NCI-H2171 treated with DMSO at 0.1 percent for 48 hours (cell line): ENCODE measurements around the gene CPED1.
"Not testable (repeated sequence)": the region's sequence is repeated elsewhere in the genome, so short reads cannot be mapped to it uniquely, and the experiment has no call there.

Experiments used
- DNase-seq: peaks from one replicate; lab custom pipeline; 2025; lab: John Stamatoyannopoulos, UW

CPED1 gene

DNA sequence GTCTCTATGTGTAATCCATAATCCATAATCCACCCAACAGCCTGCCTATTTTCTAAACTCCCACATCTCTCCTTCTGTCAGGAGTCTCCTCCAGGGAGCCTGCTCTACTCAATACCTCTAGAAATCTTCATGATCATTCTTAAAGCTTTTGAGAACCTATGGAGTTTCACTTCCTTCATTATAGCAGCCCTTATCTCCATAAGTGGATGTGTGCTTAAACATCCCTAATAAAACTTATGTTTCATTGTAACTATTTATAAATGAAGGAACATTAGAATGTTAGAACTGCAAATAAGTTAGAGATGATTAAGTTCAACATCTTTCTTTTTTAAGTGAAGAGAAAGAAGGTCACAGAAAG, 8.5 kb downstream of the CPED1 start:
- no peak for DNase-seq

DNA sequence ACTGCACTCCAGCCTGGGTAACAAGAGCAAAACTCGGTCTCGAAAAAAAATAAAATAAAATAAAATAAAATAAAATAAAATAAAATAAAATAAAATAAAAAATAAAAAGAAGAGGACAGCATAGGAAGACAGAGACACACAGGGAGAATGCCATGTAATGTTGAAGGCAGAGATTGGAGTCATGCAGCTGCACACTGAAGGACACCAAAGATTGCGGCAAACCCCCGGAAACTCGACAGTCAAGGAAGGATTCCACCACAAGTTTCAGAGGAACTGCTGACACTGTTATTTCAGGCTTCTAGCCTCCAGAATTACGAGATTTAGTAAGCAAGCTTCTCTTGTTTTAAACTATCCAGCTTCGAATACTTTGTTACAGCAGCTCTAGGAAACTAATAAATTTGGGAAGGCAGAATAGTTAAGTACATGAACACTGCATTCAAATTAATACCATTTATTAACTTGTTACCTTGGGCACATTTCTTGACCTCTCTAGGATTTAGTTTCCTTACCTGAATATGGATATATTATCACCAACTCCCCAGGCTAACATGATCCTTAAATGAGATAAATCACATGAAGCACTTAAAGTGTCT, 9.5 kb downstream of the CPED1 start:
- DNase-seq = no peak

DNA sequence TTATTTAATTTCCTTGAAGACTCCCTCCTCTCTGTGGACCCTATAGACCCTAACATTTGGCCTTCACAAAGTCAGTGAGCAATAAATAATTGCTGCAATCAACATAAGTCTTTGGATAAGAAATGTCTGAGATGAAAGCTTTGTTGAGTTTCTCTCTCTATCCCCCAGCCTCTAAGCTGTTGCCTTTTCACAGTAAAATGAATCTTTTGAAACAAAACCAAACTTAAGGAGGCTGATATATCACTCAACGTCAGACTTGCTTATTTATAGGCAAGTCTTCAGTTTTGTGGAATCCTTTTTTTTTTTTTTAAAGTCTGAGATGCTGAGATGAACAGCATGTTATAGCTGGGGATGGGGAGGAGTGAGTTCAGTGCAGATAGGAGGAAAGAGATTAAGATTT, 10.0 kb downstream of the CPED1 start:
- DNase-seq = no peak

DNA sequence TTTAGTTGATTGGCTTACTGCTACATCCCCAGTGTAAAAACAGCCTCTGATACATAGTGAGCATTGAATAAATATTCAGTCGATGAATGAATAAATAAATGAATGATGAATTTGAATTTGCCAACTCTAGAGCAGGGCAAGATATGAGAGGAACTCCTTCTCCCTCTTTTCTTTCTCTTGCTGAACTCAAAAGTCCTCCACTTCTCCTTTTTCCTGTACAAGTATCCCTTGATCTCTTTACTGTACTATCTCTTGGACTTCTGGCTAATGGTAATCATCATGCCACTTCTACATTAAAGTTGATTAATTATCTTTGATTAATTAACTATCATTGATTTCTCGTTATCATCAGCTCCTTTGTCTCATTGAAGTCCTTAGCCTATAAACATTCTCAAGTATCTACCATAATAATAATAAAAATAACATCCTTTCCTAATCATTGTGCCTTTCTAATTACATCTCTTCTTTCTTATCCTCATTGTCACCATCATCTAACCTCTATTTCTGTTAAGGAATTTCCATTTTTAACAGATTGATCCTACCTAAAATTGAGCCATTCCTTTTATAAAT, 10.6 kb downstream of the CPED1 start:
- DNase-seq = no peak

DNA sequence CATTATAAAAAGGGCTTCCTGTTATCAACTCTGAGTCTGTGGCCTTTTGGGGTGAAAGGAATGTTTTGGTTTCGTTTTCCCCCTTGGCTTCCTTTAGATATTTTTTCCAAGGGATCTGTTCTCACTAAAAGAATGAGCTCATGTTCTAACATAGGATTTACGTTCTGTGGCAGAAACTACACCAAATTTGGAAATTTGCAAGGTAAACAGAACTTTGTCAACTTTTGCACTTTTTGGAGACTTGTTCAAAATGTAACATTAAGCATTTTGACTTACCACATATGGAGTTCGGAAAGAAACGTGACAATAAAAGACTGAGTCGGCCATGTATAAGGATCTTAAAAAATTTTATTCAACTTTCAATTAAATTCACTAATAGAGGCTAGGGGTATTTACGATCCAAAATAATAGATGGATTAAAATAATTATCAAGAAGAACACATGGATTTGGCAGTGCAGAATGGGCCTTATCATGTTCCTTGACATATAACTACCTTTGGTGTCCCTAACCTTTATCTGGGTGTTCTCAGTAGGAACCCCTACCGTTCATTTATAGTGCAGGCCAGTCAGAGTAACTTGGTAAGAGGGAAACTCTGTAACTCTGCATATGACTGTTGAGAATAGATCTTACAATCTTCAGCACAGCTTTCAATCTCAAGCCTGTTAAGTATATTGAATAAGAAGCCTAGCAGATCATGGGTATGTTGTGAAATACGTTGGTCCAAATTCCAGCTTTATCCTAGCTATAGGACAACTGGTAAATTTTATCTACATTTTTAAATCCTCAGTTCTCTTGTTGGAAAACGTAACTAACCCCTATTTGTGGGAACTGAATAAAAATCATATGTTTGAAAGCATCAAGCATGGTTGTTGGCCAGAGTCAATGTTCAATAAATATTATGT, 11.8 kb downstream of the CPED1 start:
- no peak for DNase-seq

DNA sequence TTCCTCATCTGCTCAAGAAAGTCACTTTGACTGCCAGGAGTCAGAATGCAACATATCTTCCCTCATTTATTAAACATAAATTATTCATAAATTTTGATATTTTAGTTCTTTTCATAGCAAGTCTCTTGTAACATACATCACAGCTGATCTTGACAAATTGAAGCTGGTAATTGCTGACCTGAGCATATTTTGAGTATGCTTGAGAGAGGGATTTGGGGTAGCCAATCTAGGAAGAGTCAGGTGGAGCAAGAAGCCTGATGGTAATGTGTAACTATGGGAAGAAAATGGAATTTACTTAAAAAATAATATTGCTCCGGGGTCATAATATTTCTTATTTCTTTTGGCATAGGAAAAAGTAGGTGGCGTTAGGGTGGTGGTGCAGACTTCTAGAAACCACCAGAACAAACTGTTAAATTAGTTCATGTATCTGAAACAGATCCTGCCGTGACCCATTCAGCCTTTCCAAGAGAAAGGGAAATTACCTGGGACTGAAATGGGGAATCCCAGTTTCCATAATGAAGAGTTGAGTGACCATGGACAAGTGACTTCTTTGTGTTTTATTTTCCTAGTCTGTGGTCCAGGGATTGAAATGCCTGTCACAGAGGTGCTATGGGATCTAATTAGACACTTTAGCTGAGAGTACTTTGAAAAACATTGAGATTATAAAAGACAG, 12.9 kb downstream of the CPED1 start:
- DNase-seq = no peak

DNA sequence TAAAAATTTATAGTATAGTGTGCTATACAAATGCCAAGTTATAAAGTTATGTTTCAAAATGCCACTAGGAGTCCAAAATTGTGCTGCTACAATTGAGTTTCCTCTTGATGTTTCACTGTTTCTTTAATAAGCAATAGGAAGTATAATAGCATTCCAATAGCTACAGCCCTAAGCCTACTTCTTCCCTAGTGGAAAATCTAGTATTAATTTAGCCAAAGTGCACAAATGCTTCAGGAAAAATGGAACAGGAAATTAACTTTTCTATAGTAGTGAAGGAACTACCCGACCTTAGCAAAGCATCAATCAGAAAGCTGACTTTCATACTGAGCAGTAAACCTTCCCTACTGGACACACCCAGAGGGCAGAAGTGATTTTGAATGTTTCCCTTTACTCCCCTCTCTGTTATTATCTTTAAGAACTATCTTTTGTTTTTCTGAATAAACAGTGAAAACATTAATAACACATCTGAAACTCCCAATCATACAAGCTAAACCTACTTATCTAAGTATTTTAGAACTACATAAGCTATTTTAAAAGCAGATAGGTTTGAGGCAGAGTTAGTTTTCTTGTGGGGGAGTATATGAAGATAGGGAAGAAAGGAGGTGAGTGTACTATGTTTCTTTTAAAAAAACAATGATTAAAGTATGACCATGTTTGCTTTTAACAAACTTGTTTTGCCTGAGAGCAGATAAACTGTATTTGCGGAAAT, 13.7 kb downstream of the CPED1 start:
- no peak for DNase-seq

DNA sequence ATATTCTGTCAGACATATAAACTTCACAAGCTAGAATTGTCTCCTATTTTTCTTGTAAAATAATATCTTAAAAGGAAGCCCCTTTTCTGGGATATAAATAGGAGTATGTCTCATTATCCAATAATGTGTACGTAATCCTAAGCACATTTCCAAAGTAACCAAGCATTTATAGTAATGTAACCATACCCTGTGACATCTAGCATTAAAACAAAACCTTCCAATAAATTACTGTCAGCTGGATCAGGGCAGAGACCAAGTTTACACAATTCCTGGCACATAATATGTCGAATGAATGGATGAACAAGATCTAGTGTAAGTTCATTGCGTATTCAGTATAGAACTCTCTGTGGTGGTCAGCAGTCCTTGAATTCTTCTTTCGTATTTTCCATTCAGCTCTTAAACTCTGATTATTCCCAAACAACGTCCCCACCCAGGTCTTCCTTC, 14.3 kb downstream of the CPED1 start:
- no peak for DNase-seq

DNA sequence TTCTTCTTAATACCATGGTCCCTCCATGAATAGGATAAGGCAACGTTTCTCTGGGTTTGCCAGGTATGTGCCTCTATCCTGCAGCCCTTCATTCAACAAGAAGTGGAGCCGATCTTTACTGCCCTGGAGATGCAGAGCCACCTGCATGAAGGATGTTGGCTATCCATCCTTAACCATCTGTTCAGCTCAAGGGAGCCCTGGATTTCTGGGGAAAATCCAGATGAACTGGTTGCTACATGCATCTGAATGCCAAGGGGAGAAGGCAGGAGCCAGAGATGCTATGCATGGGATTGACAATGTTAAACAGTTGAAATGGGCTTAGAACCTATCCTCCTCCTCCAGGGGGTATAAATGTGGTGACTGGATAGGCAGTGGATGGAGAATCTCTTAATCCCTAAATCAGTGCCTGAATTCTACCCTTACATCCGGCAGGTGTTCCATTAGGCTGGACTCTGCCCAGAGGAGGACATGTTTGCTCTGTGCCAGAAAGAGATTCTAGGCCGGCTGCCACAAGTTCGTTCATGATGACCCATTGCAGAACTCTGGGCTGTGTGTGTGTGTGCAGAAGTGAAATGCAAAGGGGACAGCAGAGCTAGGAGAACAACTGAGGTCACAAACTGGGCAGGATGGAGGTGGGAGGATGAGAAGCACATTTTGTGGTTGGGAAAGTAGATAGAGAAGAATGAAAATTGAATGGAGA, 15.6 kb downstream of the CPED1 start:
- no peak for DNase-seq

DNA sequence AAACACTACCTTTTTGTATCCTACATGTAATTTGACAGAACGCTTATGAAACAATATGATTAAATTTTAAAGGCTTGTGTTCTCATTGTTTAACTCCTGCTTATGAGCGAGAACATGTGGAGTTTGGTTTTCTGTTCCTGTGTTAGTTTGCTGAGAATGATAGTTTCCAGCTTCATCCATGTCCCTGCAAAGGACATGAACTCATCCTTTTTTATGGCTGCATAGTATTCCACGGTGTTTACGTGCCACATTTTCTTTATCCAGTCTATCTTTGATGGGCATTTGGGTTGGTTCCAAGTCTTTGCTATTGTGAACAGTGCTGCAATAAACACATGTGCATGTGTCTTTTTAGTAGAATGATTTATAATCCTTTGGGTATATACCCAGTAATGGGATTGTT, 16.5 kb downstream of the CPED1 start:
- not testable (repeated sequence) for DNase-seq

DNA sequence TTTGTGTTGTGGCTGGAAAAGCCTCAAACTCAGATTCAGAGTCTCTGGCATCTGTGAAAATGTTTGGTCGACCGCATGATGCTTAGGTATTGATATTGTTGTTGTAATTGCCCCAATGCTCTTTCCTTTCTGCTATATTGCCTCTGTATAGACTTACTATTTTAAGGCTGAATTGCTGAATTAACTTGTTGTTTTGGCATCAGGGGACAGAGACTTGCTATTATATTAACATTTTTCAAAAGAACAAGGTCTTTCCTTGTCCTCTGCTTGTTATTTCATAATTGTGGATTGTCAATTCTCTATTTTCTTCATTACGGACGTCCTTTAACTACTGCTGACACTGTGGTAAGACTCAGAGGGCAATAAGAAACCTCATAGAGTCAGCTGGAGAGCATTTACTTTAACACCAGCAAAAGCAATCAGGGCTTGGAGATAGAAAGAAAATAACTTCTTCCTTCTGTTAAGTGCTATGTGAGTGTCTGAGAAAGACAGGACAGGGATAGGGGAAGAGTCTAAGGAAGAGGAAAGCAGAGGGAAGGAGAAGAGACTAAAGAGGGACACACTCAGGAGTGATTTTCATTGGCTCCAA, 17.6 kb downstream of the CPED1 start:
- no peak for DNase-seq

DNA sequence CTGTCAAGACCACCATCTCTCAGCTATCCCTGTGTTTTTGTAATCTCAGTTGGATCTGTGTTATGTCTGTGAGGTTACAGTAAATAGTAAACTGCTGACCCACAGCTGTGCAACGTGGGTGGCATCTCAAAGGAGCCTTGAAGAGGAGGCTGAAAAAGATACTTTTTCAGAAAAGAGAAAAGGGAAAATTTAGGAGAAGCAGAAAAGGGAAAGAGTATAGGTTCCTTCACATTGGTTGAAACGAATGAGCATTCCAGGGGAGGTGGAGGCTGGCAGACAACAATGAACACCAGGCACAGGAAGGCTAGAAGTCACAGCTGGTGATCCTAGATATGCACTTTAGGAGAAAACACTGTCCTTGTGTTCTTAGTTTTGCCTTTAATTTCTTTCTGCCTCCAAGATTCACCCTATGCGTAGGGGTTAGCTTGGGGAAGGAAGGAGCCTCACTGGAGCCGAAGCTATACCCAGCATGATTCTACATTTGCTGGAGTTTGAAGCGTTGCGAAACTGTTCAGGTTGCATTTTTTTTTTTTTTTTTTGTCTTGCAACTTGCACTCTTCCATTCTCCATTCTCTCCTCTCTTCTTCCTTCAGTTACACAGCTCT, 18.3 kb downstream of the CPED1 start:
- DNase-seq = no peak

DNA sequence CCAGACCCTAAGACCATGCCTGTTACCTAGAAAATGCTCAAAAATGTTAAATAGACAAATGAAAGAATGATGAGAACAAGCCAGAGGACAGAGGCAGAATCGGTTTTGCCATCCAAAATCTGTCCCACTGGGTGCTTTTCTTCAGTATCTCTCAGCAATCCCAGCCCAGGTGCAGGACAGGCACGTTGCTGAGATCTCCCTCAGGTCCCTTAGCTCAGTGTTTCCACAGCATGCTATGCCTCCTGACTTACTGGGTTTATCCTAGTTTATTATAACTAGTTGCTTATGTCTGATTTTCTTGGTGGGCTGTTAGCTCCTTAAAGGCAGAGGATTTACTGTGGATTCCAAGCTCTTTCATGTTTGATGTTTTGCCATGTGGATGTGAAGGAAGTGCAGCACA, 20.3 kb downstream of the CPED1 start:
- no peak for DNase-seq

DNA sequence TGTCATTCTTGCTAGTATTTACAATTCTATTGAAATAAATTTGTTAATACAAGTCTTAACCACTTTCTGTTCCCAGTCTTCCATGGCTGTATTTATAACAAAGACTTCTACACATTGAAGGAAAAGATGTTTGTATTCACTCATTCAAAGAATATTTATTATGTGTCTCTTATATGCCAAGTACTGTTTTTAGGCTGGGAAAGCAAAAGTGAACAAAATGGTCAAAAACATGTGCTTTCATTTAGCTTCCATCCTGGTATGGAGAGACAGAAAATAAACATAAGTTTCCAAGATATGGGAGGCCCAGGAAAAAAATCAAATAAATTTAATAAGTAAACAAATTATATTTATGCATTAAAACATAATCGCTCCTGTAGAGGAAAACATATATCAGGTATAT, 22.9 kb downstream of the CPED1 start:
- no peak for DNase-seq

DNA sequence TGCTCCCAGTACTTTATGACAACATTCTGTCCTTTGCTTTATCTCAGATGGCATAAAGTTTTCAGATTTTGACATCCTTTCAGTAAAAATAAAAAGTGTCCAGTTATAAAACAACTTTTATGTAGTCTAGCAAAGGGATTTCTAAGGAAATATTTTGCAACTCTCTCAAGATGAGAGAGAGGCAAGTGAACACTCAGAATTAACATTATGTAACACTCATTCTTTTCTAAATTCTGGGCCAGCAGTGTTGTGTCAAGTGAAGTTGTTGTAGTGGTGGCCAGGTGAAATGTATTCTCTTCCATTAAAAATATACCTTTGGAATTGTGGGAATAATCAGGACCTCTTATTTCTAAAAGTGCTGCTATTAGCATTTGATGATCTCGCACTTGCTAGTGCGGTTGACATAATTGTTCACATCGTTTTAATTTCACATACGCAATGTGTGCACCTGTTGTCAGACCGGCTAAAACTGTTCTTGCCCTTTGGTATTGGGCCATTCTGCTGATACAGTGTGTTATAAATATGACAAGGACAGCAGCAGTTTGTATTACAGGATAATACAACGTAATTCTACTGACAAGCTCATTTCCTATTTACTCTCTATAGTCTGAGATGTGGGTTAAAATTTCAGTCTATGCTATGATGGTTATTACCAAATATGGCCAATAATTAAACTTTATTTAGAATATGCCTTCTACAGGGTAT, 23.8 kb downstream of the CPED1 start:
- no peak for DNase-seq

DNA sequence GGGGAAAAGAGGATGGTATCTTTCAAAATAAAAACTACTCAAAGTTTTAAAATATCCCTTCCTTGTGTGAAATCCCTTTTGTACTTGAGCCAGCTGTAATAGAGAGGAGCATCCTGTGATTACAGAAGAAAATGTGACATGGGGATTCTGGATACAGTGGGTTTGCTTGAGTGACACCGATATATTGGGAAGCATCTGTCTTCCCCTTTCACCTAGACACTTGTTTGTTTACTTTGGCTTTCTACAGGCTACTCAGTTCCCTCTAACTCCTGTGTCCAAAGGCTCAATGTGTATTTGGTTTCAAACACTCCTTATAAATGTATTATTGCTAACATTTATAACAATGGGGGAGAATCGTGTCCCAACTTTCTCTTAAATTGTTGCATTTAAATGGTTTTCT, 24.4 kb downstream of the CPED1 start:
- DNase-seq = peak; percentile 35

DNA sequence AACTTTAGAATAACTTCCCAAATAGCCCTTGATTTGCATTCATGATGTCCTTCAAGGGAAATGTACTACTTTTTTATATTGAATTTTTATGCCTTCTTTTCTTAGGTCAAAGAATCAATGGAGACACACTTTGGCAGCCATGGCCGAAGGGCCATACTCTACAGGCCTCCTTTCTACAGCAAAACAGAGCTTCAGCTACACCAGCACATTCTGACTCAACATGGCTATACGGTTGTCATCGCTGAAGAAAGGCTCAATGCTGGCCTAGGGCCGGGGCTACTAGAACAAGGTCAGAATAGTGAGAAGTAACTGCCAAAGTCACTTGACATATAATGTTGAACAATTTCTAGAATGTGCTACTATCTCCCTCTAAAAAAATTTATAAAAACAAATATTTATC, 27.0 kb downstream of the CPED1 start:
- no peak for DNase-seq

DNA sequence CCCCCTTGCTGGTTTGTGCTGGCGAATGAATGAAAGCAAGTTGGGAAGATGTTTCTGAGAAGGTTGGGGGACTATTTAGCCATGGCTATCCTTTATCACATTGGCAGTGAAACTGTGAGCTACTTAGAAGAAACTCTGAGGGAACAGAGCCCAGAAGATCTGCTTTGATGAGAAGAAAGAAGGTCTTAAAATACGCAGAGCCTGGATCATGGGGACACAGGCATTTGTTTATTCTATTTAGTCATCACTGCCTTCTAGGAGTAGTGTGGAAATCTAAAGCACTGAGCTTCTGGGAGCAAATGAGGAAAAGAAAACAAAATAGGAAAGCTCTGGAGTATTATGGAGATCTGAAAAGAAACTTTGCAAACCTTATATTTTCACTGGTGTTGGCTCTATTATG, 28.5 kb downstream of the CPED1 start:
- DNase-seq = no peak

DNA sequence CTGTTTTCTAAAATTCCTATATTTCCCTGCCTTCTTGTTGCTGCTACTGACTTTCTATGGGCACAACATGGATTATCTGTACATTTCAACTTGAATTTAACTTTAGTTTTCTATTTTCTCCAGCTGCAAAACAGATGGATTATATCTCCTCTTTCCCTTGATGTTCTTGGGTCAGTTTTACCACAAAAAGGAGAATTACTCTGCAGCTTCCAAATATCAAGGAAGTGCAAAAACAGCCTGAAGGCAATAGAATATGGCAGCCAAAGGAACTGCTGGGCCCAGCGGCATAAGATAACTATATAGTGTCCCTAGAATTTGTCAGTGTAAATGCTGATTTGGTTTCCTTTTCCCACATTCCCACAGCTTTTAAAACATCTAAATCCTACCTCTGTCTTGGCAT, 29.1 kb downstream of the CPED1 start:
- DNase-seq = no peak

DNA sequence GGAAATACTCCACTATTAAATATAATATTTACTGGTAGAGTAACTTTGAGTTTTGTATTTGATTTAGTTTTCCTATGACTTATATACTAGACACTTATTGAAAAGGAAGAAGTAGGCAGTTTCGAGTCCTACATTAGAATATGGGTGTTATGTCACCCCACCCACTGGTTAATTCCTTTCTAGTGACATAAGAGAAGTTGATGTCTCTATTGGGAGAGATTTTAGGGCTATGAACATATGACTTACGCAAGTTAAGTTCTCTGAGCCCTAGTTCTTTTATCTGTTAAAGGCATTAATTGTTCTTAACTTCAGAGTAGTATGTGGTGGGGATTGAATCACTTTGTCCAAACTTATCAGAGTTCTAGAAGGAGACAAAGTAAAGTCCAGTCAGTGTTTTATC, 30.5 kb downstream of the CPED1 start:
- no peak for DNase-seq
